OCI-LY1 (cell line): Measurements from ENCODE around the gene TMEM175.

Source experiments
- H2AFZ ChIP-seq: fragments of 200-600 bp; sonication (generic), shearing (Covaris generic); 2 replicates; pipeline ENCODE4 v1.6.0; 2014; ENCODE audit warnings: antibody characterized with exemption, mild to moderate bottlenecking, low read length
- H3F3A ChIP-seq: fragments of 200-600 bp; sonication (generic), shearing (Covaris generic); 2 replicates; pipeline ENCODE4 v1.6.0; 2014; ENCODE audit warnings: mild to moderate bottlenecking, antibody characterized with exemption, low read length, moderate library complexity; ENCODE audit not compliant: insufficient read depth
- H3K27ac ChIP-seq: fragments of 200-600 bp; sonication (generic); 2 replicates; pipeline ENCODE4 v1.5.1; 2014; ENCODE audit warnings: low read length, mixed run types, mild to moderate bottlenecking, low read depth; ENCODE audit not compliant: poor library complexity, severe bottlenecking
- H3K27me3 ChIP-seq: fragments of 200-600 bp; sonication (generic); 2 replicates; pipeline ENCODE4 v1.6.0; 2014; ENCODE audit warnings: antibody characterized with exemption, mild to moderate bottlenecking, low read length, moderate library complexity; ENCODE audit not compliant: insufficient read depth
- H3K36me3 ChIP-seq: fragments of 200-600 bp; sonication (generic); 2 replicates; pipeline ENCODE4 v1.6.1; 2014; ENCODE audit warnings: mild to moderate bottlenecking, antibody characterized with exemption, low read length, moderate library complexity, mixed read lengths; ENCODE audit not compliant: insufficient read depth
- H3K4me1 ChIP-seq: fragments of 200-600 bp; sonication (generic); 2 replicates; pipeline ENCODE4 v1.5.1; 2014; ENCODE audit warnings: mild to moderate bottlenecking, low read length, moderate library complexity; ENCODE audit not compliant: insufficient read depth, severe bottlenecking
- H3K4me2 ChIP-seq: fragments of 200-600 bp; sonication (generic), shearing (Covaris generic); 2 replicates; pipeline ENCODE4 v1.6.1; 2014; ENCODE audit warnings: low read length
- H3K4me3 ChIP-seq: fragments of 200-600 bp; sonication (generic); 2 replicates; pipeline ENCODE4 v1.5.1; 2014; ENCODE audit warnings: low read length, low read depth, mild to moderate bottlenecking, mixed read lengths; ENCODE audit not compliant: poor library complexity, severe bottlenecking
- H3K79me2 ChIP-seq: fragments of 200-600 bp; shearing (Covaris generic); 2 replicates; pipeline ENCODE4 v1.6.1; 2016; ENCODE audit warnings: mixed run types, low read length, mixed read lengths; ENCODE audit not compliant: insufficient read depth
- H3K9ac ChIP-seq: fragments of 200-600 bp; sonication (generic), shearing (Covaris generic); 2 replicates; pipeline ENCODE4 v1.6.1; 2014; ENCODE audit warnings: mild to moderate bottlenecking, low read length, mixed read lengths
- H3K9me2 ChIP-seq: fragments of 200-600 bp; sonication (generic), shearing (Covaris generic); 2 replicates; pipeline ENCODE4 v1.6.1; 2014; ENCODE audit warnings: low read depth, mild to moderate bottlenecking, low read length, mixed read lengths
- H3K9me3 ChIP-seq: fragments of 200-600 bp; shearing (Covaris generic); 2 replicates; pipeline ENCODE4 v1.6.1; 2014; ENCODE audit warnings: low read length, mixed read lengths
- H4K20me1 ChIP-seq: fragments of 200-600 bp; sonication (generic), shearing (Covaris generic); 2 replicates; pipeline ENCODE4 v1.6.0; 2016; ENCODE audit warnings: mild to moderate bottlenecking, low read length; ENCODE audit not compliant: insufficient read depth
- CTCF ChIP-seq: fragments of 200-600 bp; sonication (generic), shearing (Covaris generic); IDR thresholded peaks from 2 replicates; pipeline ENCODE4 v1.5.1; 2017; ENCODE audit warnings: mild to moderate bottlenecking, antibody characterized with exemption, low read length, moderate library complexity, mixed read lengths
- EZH2 ChIP-seq: fragments of 200-600 bp; sonication (generic), shearing (Covaris generic); IDR thresholded peaks from 2 replicates; pipeline ENCODE4 v1.8.0; 2017; ENCODE audit warnings: borderline replicate concordance, mixed run types, mild to moderate bottlenecking, antibody characterized with exemption, low read length, moderate library complexity, mixed read lengths

Gene TMEM175

GRCh38 chr4:984336-985054, 52.2 kb downstream of the TMEM175 start:
- no peak overlapping the region for H3K4me3 ChIP-seq
- H3K27ac ChIP-seq = no peak overlapping the region
- no peaks in the 10 kb centered on the region for H3K79me2 ChIP-seq
- H4K20me1 ChIP-seq = no peaks in the 10 kb centered on the region
- no peak overlapping the region for H3K9ac ChIP-seq
- H3F3A ChIP-seq = no peaks in the 10 kb centered on the region
- TF ChIP-seq CTCF (no peak), EZH2 (no peak)
- no peaks in the 10 kb centered on the region for H3K9me3 ChIP-seq
- H2AFZ ChIP-seq = no peak overlapping the region
- H3K4me1 ChIP-seq = peaks cover 19% of the 10 kb centered on the region
- H3K4me2 ChIP-seq = no peak overlapping the region
- H3K9me2 ChIP-seq = no peaks in the 10 kb centered on the region
- no peaks in the 10 kb centered on the region for H3K36me3 ChIP-seq
- no peaks in the 10 kb centered on the region for H3K27me3 ChIP-seq

DNA sequence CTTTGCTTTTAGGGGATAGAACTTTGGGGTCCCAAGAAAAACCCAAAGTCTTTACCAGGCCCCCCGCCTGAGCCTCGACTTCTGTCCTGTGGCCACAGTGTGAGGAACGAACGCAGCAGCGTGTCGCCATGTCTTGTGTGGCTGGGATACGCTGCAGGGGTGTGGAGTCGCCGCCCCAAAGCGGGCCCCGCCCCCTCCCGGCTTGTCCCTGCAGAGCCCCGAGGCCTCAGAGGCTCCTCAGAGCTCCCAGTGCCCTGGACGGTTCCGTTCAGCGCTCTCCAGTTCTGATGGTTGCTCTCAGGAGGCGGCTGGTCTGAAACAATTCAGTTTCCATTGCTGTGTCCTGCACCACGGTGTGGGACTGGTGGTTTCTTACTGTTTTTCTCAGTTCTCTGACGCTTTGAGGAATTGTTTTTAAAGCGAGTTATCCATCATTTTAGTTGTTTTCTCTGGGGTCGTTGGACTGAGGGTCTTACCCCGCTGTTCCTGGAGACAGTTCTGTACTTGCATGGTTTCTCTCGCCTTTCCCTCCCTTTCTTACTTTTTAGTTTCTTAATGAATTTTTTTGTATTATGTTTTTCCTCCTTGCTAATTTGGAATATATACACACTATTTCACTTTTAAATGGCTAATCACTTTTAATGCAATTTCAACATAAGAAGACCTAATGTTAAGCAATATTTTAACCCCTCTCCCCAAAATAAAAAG, 53.0 kb downstream of the TMEM175 start:
- no peak overlapping the region for H3K4me2 ChIP-seq
- no peak overlapping the region for H2AFZ ChIP-seq
- no peaks in the 10 kb centered on the region for H3K79me2 ChIP-seq
- H3K9me2 ChIP-seq = no peaks in the 10 kb centered on the region
- H3K4me3 ChIP-seq = no peak overlapping the region
- H3F3A ChIP-seq = no peaks in the 10 kb centered on the region
- H3K27me3 ChIP-seq = no peaks in the 10 kb centered on the region
- TF ChIP-seq CTCF (no peak), EZH2 (no peak)
- no peak overlapping the region for H3K27ac ChIP-seq
- H4K20me1 ChIP-seq = no peaks in the 10 kb centered on the region
- H3K9ac ChIP-seq = no peak overlapping the region
- H3K36me3 ChIP-seq = no peaks in the 10 kb centered on the region
- no peaks in the 10 kb centered on the region for H3K9me3 ChIP-seq
- H3K4me1 ChIP-seq = peaks cover 19% of the 10 kb centered on the region

- Histone ChIP-seq H3K9ac (peak overlapping the region; percentile 56), H3K4me2 (peak overlapping the region; percentile 78), H3F3A (no peaks in the 10 kb centered on the region), H3K27ac (no peak overlapping the region), H3K9me3 (no peaks in the 10 kb centered on the region), H4K20me1 (no peaks in the 10 kb centered on the region), H3K9me2 (no peaks in the 10 kb centered on the region), H3K79me2 (no peaks in the 10 kb centered on the region), H3K27me3 (no peaks in the 10 kb centered on the region), H3K36me3 (no peaks in the 10 kb centered on the region), H2AFZ (no peak overlapping the region), H3K4me1 (peaks cover 19% of the 10 kb centered on the region), H3K4me3 (peak overlapping the region; percentile 62)
- TF ChIP-seq EZH2 (no peak), CTCF (no peak)
Observed at GRCh38 chr4:986428-986878, 54.2 kb downstream of the TMEM175 start.
